Type B pancreatic cell (in vitro differentiated cells): Measurements from ENCODE around the gene RPL13A. TPM values are rescaled to one million over a fixed set of nuclear protein-coding genes. Genes with fewer than 3 reads are reported as not detected.
A peak's percentile ranks its signal among the peaks of the same experiment; 100 is the strongest.

Source experiments
- DNase-seq: peaks from one replicate; pipeline ENCODE4 v3.0.0; 2021; ENCODE audit warnings: mixed read lengths; ENCODE audit not compliant: unreplicated experiment; ENCODE audit errors: extremely low spot score
- H3K27ac Mint-ChIP-seq: 2 replicates; pipeline ENCODE4 v1.8.0; 2021; ENCODE audit warnings: mild to moderate bottlenecking, mixed read lengths
- H3K27me3 Mint-ChIP-seq: 2 replicates; pipeline ENCODE4 v1.8.0; 2021; ENCODE audit warnings: mixed read lengths
- H3K36me3 Mint-ChIP-seq: 2 replicates; pipeline ENCODE4 v1.8.0; 2021; ENCODE audit warnings: mixed read lengths
- H3K4me1 Mint-ChIP-seq: one replicate; pipeline ENCODE4 v1.8.0; 2021; ENCODE audit warnings: mixed read lengths; ENCODE audit not compliant: unreplicated experiment
- H3K4me3 Mint-ChIP-seq: 2 replicates; pipeline ENCODE4 v1.8.0; 2021; ENCODE audit warnings: mild to moderate bottlenecking, mixed read lengths
- H3K9me3 Mint-ChIP-seq: 2 replicates; pipeline ENCODE4 v1.8.0; 2021; ENCODE audit warnings: mixed read lengths
- total RNA-seq: library from RNA; stranded (reverse); gene quantifications from 2 replicates; pipeline ENCODE4 v1.2.1, GENCODE V29; 2021; ENCODE audit warnings: low replicate concordance
- TF ChIP-seq, protein P1 (sequence below): fragments of 200-600 bp; sonication (generic); conservative IDR thresholded peaks from 2 replicates; pipeline ENCODE4 v1.5.0; 2021; ENCODE audit warnings: antibody characterized with exemption, mild to moderate bottlenecking

RPL13A gene
- total RNA-seq, 1 donor from 2014 or later: 3,274 TPM

- Mint-ChIP-seq H3K27me3 (no peaks in the 10 kb centered on the region), H3K9me3 (no peaks in the 10 kb centered on the region), H3K27ac (peak overlapping the region; percentile 61), H3K36me3 (no peaks in the 10 kb centered on the region), H3K4me3 (peak overlapping the region; percentile 85), H3K4me1 (peaks cover 19% of the 10 kb centered on the region)
- TF ChIP-seq, protein P1, sequence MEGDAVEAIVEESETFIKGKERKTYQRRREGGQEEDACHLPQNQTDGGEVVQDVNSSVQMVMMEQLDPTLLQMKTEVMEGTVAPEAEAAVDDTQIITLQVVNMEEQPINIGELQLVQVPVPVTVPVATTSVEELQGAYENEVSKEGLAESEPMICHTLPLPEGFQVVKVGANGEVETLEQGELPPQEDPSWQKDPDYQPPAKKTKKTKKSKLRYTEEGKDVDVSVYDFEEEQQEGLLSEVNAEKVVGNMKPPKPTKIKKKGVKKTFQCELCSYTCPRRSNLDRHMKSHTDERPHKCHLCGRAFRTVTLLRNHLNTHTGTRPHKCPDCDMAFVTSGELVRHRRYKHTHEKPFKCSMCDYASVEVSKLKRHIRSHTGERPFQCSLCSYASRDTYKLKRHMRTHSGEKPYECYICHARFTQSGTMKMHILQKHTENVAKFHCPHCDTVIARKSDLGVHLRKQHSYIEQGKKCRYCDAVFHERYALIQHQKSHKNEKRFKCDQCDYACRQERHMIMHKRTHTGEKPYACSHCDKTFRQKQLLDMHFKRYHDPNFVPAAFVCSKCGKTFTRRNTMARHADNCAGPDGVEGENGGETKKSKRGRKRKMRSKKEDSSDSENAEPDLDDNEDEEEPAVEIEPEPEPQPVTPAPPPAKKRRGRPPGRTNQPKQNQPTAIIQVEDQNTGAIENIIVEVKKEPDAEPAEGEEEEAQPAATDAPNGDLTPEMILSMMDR: no peak
- no peak for DNase-seq
Observed at GRCh38 chr19:49514151-49514550, 26.7 kb downstream of the RPL13A start.

DNA sequence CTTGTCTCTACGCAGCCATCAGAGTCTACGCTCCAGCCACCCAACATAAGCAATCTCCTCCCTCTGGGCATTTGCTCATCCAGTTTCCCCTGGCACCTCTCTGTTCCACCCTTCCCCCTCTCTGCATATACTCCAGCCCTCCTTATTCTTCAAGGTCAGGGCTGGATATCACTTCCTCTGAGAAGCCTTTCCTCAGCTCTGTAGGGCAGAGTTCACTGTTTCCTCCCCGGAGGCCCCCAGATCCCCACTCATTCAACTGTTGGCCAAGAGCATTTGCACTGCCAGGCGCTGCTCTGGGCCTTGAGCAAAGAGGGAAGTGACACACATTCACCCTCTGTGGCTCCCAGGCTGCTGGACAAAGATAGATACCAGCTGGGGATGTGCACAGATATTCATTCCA is 28.4 kb downstream of the RPL13A start:
- no peaks in the 10 kb centered on the region for H3K27me3 Mint-ChIP-seq

GRCh38 chr19:49518033-49518432 is 30.6 kb downstream of the RPL13A start:
- H3K4me3 Mint-ChIP-seq: no peak overlapping the region

More for the DNA sequence above, 28.4 kb downstream of the RPL13A start:
- Mint-ChIP-seq H3K4me3 (peak overlapping the region; percentile 74), H3K4me1 (peaks cover 19% of the 10 kb centered on the region), H3K36me3 (no peaks in the 10 kb centered on the region), H3K27ac (peak overlapping the region; percentile 14), H3K9me3 (no peaks in the 10 kb centered on the region)
- TF ChIP-seq, protein P1: no peak
- no peak for DNase-seq

GRCh38 chr19:49520705-49521319 is 33.4 kb downstream of the RPL13A start:
- Mint-ChIP-seq H3K9me3 (no peaks in the 10 kb centered on the region), H3K27ac (peak overlapping the region; percentile 7), H3K27me3 (no peaks in the 10 kb centered on the region), H3K4me3 (no peak overlapping the region), H3K4me1 (peaks cover 2% of the 10 kb centered on the region), H3K36me3 (no peaks in the 10 kb centered on the region)
- TF ChIP-seq, protein P1: no peak
- DNase-seq: no peak

More at GRCh38 chr19:49518033-49518432, 30.6 kb downstream of the RPL13A start:
- H3K4me1 Mint-ChIP-seq: peaks cover 6% of the 10 kb centered on the region
- no peaks in the 10 kb centered on the region for H3K9me3 Mint-ChIP-seq
- H3K36me3 Mint-ChIP-seq: no peaks in the 10 kb centered on the region
- DNase-seq: no peak
- TF ChIP-seq, protein P1: no peak
- no peak overlapping the region for H3K27ac Mint-ChIP-seq
- no peaks in the 10 kb centered on the region for H3K27me3 Mint-ChIP-seq

- H3K27me3 Mint-ChIP-seq: no peaks in the 10 kb centered on the region
- no peak overlapping the region for H3K4me3 Mint-ChIP-seq
- DNase-seq: no peak
- TF ChIP-seq, protein P1: no peak
- H3K9me3 Mint-ChIP-seq: peaks cover 4% of the 10 kb centered on the region
- peaks cover 4% of the 10 kb centered on the region for H3K36me3 Mint-ChIP-seq
- H3K4me1 Mint-ChIP-seq: peaks cover 5% of the 10 kb centered on the region
- H3K27ac Mint-ChIP-seq: no peak overlapping the region
Observed at GRCh38 chr19:49524812-49525455, 37.5 kb downstream of the RPL13A start.
